ENCODE measurements around the gene SUOX.
"Not testable (repeated sequence)": the region's sequence is repeated elsewhere in the genome, so short reads cannot be mapped to it uniquely, and the experiment has no call there.

The SUOX gene

DNA sequence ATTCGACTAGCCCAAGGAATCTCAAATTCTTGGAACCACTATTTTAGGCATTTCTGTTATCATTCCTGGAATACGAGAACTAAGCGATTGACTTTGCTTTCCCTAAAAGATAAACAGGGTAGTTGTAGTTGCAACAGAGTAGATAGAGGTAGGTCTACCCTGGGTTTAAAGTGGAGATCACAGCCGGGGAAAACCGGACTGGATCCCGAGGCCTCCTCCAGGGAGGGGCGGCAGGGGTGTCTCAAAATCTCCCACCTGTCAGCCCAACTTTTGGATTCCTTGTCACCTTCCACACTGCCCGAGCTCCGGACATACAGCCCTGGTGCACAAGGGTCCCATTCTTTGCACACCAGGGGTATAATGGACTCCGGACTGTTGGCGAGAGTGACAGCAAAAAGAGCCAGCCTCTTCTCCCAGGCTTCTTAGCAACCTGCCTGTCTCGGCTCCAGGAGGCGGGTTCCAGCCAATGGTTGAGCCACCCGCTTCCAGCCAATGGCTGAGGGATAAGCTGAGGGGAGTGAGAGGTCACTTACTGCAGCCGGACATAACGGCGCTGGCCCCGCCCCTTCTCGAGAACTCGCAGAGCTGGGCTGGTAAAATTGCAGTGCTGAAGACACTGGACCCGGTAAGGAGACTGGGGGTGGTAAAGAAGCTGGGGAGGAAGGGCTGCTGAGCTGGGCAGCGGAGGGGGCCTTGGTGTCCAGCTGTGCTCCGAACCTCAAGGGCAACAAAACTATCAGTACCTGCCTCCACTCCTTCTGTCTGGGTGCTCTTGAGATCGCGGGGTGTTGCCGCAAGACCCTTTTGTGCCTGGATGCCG, at the start of gene SUOX:
TSS of gene SUOX (plus strand) at position 562 of the 820 bp plus-strand sequence. CDS start 4,946 bp downstream, outside the sequence.
- DNase-seq, result no peak

DNA sequence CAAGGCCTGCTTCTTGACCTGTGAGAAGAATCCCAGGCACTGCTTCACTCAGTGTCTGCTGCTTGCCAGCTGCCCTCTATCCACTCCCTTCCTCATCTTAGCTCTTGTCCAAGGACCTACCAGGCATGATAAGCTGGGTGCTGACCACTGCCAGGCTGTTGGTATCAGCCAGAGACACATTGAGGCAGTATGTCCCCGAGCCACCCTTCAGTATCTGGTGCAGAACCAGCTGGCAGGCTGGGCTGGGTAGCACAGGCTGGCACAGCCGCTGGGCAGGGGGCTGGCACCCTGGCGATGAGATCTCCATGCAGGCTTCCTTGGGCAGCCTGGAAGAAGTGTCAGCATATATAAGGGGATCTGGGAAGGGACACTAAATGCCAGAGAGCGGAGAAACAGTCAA, 41.7 kb upstream of the SUOX start:
- DNase-seq, result no peak

DNA sequence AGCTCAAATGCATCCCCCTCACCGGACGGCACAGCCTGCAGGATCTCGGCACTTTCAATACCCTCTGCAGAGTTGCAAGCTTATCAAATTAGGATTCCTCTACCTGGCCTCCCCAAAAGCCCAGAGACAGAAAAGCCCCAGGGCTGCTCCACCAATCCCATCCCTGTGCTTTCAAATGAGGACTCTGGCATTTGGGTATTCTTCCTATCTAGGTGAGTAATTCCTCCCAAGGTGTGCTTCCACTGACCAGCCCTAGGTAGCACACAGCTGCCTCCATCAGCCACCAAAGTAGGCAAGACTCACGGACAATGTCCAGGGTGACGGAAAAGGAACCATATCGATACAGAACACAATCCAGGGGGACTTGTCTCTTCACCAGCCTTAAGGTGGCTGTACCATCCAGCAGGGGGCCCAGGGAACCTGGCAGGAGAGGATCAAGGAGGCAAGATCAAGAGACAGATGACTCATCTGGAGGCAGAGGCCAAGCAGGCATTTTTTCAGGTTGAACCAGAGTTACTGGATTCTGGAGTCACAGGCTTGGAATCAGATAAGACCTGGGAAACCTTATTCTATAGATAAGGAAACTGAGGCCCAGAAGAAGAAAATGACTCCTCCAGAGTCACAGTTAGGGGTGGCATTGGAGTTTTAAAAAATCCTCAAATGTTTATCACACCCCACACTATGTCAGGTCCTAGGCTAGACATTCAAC, 41.1 kb upstream of the SUOX start:
- no peak for DNase-seq

GRCh38 chr12:55957106-55957859, 39.8 kb upstream of the SUOX start:
- no peak for DNase-seq

GRCh38 chr12:55963760-55964159, 33.3 kb upstream of the SUOX start:
- no peak for DNase-seq

- no peak for DNase-seq
Observed at GRCh38 chr12:55965240-55965639, 31.8 kb upstream of the SUOX start.

DNA sequence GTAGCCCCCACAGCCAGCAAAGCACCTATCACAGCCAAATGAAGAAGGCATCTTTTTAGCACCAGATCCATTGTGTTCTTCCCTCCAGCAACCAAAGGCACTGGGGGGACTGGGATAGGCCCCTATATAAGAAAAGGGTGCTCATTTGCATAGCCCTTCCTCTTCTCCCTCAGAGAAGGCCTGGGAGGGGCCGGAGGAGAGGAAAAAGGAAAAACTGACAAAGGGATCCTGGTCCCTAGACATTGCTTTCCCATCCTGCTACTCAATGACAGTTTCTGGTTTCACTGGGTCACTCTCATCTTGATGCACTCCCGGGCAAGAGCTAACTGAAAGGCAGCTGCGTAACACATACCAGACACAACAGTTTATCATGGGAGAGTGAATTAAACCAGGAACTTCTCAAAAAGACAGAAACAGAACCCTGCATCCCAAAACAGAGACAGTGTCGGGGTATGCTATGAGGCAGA, 31.1 kb upstream of the SUOX start, which contains the start of gene PMEL:
TSS of gene PMEL (minus strand) at position 102 of the 467 bp plus-strand sequence. CDS start at position 71, 31 bp downstream.
- DNase-seq, result no peak

- DNase-seq, result peak; percentile 91
Observed at GRCh38 chr12:55966408-55967281, 30.4 kb upstream of the SUOX start, which contains the start of gene CDK2. Gene CDK2, plus strand, starts transcription at chr12:55966830. Its CDS starts 179 bp downstream, at chr12:55967009.

DNA sequence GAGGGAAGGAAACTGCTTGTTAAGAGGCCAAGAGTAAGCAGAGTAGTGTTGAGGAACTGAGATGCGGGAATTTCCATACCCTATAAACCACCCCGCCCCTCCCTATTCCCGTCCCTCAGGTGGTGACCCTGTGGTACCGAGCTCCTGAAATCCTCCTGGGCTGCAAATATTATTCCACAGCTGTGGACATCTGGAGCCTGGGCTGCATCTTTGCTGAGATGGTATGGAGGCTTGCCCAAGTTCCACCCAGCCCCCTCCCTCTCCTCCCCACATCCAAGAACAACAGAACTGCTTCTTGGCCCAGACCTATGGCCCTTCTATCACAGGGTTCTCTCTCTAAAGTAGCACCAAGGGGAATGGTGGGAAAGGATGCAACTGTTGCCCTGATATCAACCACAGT, 27.7 kb upstream of the SUOX start:
- no peak for DNase-seq

DNA sequence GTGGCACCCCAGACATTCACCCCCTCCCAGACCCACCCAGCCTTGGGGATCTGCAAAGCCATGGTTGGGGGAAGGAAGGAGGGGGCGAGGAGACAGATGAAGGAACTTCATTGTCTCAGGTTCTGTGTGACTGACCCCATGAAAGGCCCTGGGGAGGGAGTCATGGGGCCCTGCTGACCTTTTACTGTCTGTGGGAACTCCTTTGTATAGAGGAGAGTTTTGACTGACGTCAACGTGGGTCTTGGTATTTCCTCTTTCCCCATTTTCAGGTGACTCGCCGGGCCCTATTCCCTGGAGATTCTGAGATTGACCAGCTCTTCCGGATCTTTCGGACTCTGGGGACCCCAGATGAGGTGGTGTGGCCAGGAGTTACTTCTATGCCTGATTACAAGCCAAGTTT, 26.3 kb upstream of the SUOX start:
- no peak for DNase-seq

DNA sequence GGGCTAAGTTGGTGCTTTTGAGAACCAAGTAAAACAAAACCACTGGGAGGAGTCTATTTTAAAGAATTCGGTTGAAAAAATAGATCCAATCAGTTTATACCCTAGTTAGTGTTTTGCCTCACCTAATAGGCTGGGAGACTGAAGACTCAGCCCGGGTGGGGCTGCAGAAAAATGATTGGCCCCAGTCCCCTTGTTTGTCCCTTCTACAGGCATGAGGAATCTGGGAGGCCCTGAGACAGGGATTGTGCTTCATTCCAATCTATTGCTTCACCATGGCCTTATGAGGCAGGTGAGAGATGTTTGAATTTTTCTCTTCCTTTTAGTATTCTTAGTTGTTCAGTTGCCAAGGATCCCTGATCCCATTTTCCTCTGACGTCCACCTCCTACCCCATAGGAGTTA, 25.0 kb upstream of the SUOX start:
- DNase-seq, result no peak

GRCh38 chr12:55972456-55972855, 24.6 kb upstream of the SUOX start:
- DNase-seq, result no peak

DNA sequence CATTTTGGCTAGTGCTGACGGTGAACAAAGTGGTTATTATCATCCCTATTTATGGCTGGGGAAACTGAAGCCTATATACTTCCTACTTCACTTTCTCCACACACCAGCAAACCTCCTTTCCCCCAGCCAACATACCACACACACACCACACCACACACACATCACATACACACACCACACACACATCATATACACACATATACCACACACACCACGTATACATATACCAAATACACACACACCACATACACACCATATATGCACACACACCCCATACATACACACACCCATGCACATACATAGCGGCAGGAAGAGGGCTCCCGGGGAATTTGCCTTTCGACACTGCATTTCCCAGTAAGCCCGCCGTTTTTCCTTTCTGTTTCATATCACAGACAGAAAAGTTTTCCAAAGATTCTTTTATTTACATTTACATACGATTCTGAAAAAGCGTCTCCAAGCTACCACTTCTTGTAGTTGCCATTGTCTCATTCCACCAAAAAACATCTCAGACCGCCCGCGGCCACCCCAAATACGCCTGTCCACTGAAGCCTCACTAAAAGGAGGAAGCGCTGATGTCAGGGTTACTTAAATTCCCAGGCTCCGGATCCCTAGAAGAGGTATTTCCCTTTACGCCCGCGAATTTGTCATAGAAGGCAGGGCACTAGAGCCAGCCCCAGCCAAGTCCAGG, 24.0 kb upstream of the SUOX start:
- DNase-seq, result no peak

- DNase-seq, result peak; percentile 94
Observed at GRCh38 chr12:55973599-55974307, 23.3 kb upstream of the SUOX start, which contains the start of gene RAB5B. Gene RAB5B, plus strand, starts transcription at chr12:55974078. Its CDS starts 12,883 bp downstream, at chr12:55986961.

DNA sequence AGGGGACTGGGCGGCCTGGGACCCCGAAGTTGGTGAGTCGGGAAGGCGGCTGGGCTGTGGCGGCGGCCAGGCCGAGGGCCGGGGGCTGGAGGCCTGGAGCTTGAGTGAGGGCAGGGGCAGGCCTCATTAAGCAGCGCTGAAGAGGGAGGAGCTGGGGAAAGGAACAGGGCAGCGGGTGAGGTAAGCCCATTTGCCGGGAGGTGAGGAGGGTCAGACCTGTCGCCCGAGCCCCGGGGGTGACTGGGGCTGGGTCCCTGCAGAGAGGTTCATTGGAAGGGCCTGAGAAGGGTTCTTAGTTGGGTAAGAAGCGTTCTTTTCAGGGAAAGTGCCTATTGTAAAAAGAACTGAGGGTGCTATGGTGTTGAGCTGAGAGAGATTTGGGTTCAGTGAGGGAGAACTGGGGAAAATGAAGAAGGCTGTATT, 22.8 kb upstream of the SUOX start:
- DNase-seq, result no peak

DNA sequence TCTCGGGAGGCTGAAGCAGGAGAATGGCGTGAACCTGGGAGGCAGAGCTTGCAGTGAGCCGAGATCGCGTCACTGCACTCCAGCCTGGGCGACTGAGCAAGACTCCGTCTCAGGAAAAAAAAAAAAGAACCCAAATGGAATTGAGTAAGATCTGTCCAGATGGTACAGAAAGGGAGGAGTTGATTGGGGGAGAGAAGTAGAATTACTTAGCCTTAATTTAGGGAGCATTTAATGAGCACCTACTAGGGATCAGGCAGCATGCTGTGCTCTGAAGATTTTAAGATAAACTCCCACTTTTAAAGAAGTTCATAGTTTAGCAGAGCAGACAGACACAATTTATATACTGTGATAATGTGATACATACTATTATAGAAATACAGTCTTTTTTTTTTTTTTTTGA, 18.7 kb upstream of the SUOX start:
- DNase-seq, result no peak

- no peak for DNase-seq
Observed at GRCh38 chr12:55979069-55979468, 18.0 kb upstream of the SUOX start.

DNA sequence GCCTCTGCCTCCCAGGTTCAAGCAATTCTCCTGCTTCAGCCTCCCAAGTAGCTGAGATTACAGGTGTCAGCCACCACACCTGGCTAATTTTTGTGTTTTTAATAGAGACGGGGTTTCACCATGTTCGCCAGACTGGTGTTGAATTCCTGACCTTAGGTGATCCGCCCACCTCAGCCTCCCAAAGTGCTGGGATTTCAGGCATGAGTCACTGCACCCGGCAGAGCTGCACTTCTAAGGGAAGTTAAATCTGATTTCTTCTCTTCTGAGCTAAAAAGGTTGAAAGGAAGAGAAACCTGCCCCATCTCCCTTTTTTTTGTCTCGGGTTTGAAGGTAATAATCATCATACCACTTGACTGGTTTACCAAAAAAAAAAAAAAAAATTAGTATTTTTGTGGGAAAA, 15.2 kb upstream of the SUOX start:
- not testable (repeated sequence) for DNase-seq

DNA sequence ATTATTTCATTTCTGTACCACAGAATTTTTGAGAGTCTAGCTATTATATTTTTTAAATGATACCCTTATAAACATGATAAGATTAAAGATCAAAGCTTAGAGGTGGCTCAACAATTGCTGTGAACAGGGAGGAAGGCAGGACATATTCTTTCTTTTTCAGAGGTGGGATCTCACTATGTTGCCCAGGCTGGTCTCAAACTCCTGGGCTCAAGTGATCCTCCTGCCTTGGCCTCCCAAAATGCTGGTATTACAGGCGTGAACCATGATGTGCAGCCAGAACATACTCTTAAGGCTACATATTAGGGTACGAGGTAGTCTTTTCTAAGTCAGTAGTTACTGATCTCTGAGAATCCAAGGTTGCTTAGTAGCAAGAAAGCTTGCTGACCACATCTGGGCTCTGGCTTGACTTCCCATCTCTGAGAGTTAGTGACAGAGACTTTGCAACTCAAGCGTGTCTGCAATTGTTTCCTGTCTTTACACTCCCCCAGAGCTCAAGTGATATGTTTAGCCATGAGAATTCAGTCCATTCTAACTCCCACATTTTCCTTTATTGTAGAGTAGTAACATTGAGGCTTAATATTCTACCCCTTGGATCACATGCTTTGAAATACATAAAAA, 14.6 kb upstream of the SUOX start:
- DNase-seq, result no peak

DNA sequence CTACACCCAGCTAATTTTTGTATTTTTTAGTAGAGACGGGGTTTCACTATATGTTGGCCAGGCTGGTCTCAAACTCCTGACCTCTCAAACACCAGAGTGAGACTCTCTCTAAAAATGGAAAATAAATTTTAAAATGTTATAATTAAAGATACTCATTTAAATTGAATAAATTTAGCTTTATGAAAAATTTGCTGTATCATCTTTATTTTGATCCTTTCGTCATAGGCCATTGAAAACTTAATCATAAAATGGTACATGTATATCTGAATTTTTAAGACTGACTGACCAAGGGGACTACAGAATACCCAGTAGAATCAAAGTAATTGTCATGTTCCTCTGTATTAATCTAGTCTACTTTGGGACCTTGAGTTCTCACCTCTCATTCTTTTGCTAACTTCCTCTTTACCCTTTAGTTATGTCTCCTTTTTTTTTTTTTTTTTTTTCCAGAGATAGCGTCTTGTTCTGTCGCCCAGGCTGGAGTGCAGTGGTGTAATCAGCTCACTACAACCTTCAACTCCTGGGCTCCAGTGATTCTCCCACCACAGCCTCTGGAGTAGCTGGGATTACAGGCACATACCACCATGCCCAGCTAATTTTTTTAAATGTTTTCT, 13.7 kb upstream of the SUOX start:
- DNase-seq, result no peak

Data from activated T-cell treated with anti-CD3 and anti-CD28 coated beads for 4 hours (primary cell).